GM21360 (cell line): Measurements from ENCODE around the gene DGKI.

ENCODE experiments used
- ATAC-seq: cut with Tn5 transposase; IDR thresholded peaks from one replicate; pipeline ENCODE4 v1.9.1; 2021; ENCODE audit warnings: mild to moderate bottlenecking, moderate library complexity; ENCODE audit not compliant: unreplicated experiment

Gene DGKI

GRCh38 chr7:137609500-137609899 is 237.3 kb downstream of the DGKI start:
- ATAC-seq, result no peak

DNA sequence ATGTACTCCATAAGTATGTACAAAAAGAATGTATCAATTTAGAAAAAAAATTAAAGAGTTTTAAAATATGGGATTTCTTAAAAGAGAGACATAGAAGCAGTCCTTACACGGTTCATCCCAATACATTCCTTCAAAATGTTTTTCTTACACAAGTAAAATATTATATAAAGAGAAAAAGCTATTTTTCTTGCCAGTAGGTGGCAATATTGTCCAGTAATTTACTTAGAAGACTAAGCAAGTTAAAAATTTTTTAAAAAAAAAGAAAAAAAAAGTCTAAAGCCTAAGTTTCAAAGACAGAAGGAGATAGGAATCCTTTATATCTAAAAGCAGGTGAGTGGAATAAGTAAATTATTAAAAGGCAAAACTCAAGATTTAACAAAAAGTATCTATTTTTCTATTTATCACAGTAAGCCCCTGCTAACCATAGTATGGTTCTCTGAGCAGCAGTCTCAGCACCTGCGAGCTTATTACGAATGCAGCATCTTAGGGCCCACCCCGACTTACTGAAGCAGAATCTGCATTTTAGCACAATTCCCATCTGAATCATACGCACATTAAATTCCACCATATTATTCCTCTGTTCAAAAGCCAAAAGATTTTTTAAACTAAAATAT is 240.6 kb downstream of the DGKI start:
- ATAC-seq, result peak; percentile 59

DNA sequence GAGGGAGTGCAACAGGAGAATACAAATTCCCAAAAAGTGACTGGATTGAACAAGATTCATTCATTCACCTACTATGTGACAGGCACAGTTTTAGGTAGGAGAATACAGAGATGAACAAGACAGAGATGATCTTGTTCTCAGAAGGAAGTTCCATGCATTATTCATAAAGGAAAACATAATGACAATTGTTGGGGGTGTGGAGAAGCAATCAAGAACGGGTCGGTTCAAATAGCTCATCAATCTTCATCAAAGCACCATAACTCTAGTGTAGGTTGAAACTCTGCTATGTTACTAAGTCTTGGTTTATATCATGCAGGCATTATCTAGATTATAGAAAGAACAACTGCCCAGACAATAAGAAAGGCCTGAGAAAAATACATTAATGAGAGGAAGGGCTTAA is 243.7 kb downstream of the DGKI start:
- no peak for ATAC-seq

GRCh38 chr7:137601642-137602041 is 245.1 kb downstream of the DGKI start:
- no peak for ATAC-seq

DNA sequence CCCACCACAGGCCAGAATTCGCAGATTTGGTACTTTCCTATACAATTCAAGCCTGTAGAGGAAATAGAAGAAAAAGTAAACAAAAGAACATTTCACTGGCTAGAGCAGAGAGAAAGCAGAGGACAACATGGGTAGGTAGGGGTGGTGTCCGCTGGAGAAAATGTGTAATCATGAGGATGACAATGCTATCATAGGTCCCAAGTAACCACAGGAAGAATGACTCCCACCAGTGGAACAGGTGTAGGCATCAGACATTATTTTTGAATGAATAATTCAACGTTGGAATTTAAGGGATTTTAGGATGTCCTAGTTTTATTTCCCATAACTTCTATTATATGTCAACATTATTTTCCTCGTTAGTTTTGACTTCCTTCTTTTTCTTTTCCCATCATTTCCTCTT is 248.9 kb downstream of the DGKI start:
- ATAC-seq, result no peak

- no peak for ATAC-seq
These were observed 253.6 kb downstream of the DGKI start for GRCh38 chr7:137593115-137593711.

DNA sequence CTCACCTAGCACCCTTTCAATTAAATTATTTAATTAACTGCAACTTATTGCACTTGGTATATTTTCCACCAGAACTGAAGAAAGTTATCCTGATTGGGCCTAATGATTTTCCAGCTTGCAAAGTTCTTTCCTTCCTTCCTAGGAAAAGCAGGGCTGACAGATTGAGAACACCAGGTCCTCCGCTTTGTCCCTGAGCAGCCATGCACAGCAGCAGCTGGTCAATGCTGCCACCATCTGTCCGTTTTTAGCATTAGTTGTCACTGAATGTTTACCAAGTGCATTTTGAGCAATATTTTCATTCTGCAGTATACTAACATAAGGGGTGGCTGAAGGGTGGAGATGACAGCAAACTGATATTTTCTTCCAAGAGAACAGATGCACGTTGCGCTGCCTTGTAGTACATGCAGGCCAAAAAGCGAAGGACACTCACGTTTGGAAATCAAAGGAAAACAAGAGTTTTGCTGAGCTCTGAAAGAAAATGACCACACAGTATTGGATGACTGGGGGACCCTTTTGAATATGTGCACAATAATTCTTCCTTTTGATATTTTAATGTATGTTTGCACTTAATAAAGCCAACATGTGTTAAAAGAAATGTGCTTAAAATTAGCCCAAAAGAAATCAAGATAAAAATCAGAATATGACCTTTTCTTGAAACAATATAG is 254.4 kb downstream of the DGKI start:
- ATAC-seq, result peak; percentile 89

GRCh38 chr7:137591421-137591837 is 255.3 kb downstream of the DGKI start:
- no peak for ATAC-seq

DNA sequence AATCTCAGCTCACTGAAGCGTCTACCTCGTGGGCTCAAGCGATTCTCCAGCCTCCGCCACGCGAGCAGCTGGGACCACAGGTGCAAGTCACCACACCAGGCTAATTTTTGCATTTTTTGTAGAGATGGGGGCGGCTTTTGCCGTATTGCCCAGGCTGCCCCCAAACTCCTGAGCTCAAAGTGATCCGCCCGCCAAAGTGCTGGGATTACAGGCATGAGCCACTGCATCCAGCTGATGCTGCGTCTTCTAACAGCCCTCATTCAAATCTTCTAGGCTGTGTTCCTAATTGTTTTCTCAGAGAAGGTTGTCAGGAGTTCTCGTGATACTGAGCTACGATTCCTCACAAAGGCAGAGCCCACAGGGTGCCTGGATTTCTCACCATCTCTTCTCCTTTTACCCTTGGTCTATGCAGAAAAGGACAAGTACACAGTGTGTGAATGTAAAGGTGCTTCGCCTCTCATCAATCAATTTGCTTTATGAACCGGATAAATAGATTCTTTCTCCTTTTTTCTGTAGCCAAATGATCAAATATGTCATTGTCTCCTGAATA is 255.9 kb downstream of the DGKI start:
- ATAC-seq, result no peak

GRCh38 chr7:137590071-137590755 is 256.6 kb downstream of the DGKI start:
- no peak for ATAC-seq

DNA sequence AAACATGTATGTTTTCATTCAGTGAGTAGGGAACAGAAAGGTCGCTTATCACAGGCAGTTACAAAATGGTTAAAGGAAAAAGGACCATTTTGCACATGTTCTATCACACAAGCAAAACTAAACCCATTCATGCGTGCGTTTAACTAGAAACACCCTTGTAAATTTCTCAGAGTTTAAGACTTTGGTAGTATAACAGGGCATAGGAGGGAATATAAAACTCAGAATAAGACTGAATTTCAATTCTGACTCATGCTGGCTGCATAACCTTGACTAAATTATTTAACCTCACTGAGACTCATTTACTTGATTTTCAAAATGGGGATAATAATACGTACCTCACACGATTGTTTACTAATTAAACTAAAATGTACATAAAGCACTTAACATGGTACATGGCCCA is 259.4 kb downstream of the DGKI start:
- no peak for ATAC-seq

DNA sequence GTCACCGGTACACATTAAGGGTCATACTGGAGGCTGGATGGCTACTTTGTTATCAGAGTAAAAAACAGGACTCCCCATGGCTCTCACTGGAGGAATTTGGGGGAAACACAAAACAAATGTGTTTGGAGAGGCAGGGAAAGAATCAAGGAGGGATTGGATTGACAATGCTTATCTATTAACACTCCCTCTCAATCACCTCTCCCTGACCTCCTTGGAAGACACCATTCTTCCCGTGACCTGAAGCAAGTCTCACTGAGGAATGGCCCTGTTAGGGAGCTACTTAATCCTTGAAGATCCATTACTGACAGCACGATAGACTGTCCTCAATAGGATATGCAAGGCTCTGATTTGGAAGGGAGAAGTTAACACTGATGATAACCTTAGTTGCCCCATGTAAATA is 261.2 kb downstream of the DGKI start:
- no peak for ATAC-seq

DNA sequence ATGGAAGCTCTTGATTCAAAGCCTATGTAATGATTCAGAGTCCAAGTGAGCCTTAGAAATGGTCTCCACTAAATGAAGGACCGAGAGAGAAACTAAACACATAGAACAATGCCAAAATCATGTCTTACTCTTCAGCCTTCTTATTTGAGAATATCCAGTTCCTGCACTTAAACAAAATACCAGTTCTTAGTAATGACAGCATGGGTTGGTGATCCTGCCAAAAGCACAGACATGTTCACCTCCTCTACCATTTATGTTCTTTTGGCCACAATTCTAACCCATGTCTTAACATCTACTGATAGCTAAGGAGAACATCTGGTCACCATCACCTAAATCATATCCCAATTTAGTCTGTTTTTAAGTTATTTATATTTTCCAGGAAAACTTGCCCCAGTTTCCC is 263.6 kb downstream of the DGKI start:
- ATAC-seq, result no peak

DNA sequence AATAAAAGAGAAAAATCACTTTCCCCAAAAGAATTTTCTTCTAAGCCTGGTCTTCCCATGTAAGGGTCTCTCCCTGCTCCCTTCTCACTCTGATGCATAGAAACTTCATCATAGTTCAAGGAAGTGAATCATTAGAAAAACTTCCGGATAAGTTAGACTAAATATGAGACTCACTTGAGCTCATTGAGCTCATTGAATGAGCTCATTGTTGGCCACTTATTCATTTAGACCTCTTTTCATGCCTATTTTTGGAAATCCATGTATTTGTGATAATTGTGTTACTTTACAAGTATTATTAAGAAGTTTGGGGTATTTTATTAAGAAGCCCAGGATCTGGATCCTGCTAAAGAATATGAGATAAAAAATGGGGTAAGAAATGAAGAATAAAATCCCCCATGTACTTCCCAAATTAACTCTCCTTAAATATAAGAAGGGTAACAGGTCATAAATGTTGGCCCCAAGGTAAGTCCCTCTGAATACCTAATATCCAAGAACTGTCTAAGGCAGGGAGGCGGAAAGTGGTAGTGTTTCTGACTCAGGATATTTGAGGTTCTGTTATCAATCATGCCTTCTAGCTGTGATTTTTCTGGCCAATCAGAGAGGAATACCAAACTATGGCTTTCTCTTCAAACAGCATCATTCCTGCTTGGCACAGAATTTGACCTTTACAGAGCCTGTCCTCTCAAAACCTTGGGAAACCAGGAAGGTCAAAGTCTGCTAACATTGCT is 266.7 kb downstream of the DGKI start:
- no peak for ATAC-seq

- ATAC-seq, result no peak
These were observed 268.2 kb downstream of the DGKI start for GRCh38 chr7:137578541-137578940.

DNA sequence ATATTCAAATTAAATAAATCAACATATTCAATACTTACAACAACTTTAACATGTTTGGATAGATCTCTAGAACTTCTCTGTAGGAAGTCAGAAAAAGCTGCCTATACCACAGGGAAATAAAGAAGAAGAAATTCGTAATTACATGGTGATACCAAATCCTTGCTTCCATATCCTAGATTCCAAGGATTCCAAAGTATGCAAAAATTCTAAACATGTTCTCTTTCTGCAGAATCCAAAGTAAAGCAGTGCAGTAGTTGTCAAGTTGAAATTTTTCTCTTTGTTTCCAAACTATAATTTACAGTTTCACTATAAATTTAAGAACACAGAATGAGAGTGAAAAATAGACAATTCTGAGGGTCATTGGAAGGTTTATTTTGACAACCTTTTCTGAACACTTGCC is 269.6 kb downstream of the DGKI start:
- no peak for ATAC-seq

DNA sequence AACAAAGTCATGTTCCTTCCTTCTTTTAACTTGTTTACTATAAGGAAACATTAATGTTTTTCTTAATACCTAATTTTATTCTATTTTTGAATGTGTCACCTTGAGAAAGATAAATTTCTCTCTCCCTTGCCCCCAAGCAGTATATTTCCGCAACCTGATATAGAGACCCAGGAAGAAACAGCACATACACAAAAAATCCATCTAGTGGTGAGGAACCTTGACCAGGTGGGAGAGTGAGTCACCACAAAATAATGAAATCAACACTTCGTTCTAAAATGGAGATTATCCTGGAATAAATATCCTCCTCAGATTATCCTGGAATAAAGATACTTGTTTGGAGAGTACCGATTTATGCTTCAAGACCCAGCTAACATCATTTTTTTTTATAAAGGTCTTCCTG is 270.3 kb downstream of the DGKI start:
- ATAC-seq, result no peak

- no peak for ATAC-seq
These were observed 272.0 kb downstream of the DGKI start for GRCh38 chr7:137574812-137575211.

GRCh38 chr7:137572056-137572784 is 274.6 kb downstream of the DGKI start:
- no peak for ATAC-seq

DNA sequence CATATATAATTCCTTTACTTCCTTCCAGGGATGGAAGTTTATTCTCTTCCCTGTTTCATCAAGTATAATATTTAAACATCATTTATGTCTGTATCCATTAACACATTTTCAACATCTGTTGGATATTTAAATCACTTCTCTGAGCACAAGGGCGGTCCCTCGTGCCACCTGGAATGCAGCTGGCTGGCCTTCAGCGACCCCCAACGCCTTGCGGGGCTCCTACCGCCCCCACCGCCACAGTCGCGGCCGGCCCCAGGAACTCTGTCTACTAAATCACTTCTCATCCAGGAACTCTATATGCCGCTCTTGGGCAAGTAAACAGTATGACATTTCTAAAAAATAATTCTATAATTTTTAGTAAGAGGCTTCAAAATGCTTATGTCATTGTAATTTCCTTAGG is 282.1 kb downstream of the DGKI start:
- no peak for ATAC-seq
